Right lobe of liver (tissue), 6 donors: Measurements from ENCODE around the gene KDM4B. TPM values are rescaled to one million over a fixed set of nuclear protein-coding genes. Genes with fewer than 3 reads are reported as not detected.

Experiments used
- ATAC-seq, 4 donors: fragments of 200-7000 bp; cut with Tn5 transposase; one replicate each; pipeline ENCODE4 v1.9.1; 2020; ENCODE audit warnings: mild to moderate bottlenecking in 4 of 4, moderate library complexity in 4 of 4
- DNase-seq, 3 donors: peaks; one replicate each; pipeline ENCODE4 v3.0.0-alpha.2; 2020
- H3K27ac ChIP-seq, 3 donors: fragments of 200-600 bp; one replicate each; pipeline ENCODE4 v1.8.0; 2022
- H3K27me3 ChIP-seq, 2 donors: fragments of 200-600 bp; one replicate each; pipeline ENCODE4 v1.8.0; 2022
- H3K36me3 ChIP-seq, 4 donors: fragments of 200-600 bp; sonication (generic) in 1 of 4; one replicate each; pipeline versions ENCODE4 v1.5.1 to v1.8.0; 2017 to 2022; ENCODE audit warnings: control low read depth in 1 of 4
- H3K4me1 ChIP-seq, 4 donors: fragments of 200-600 bp; sonication (generic) in 1 of 4; one replicate each; pipeline versions ENCODE4 v1.5.1 to v1.8.0; 2017 to 2022; ENCODE audit warnings: control low read depth in 1 of 4
- H3K4me3 ChIP-seq, 3 donors: fragments of 200-600 bp; one replicate each; pipeline ENCODE4 v1.8.0; 2022
- H3K9me3 ChIP-seq, 4 donors: fragments of 200-600 bp; sonication (generic) in 1 of 4; one replicate each; pipeline versions ENCODE4 v1.5.1 to v1.8.0; 2017 to 2022; ENCODE audit warnings: control low read depth in 1 of 4
- POLR2A ChIP-seq: fragments of 450-650 bp; IDR thresholded peaks from one replicate; pipeline ENCODE4 v1.6.1; 2017; ENCODE audit warnings: antibody characterized with exemption, mild to moderate bottlenecking
- WGBS: methylation state at CpG from one replicate; pipeline ENCODE4 v1.1.6; 2018; ENCODE audit warnings: low coverage, low lambda C conversion rate; ENCODE audit not compliant: insufficient coverage; ENCODE audit errors: missing lambda C conversion rate; 5-methylcytosine and 5-hydroxymethylcytosine counted together
- intact Hi-C, 2 donors: fragments of 100-400 bp; cut with DNase I; formaldehyde crosslinking; loops; one replicate each; pipeline versions ENCODE4 v1.11.2 to v1.14.1; 2022
- total RNA-seq, 6 experiments: library from RNA; depleted of rRNA in 2 of 6; stranded (reverse); fragments of >200 nt in 2 of 6; fragmentation: NEBNext Ultra II Directional in 3 of 6; extraction: Animal tissue kit (Norgen Biotek cat#: 25700) in 3 of 6; gene quantifications; one replicate each; pipeline versions ENCODE4 v1.1.0 to v1.2.4, GENCODE V29; 2016 to 2023
- TF ChIP-seq, protein P1 (sequence below), 4 donors: fragments of 200-600 bp in 3 of 4; fragments of 450-650 bp in 1 of 4; IDR thresholded peaks; one replicate each; pipeline versions ENCODE4 v1.5.1 to v1.8.0; 2016 to 2022; ENCODE audit warnings: antibody characterized with exemption in 4 of 4, mild to moderate bottlenecking in 2 of 4
- donor health status: DM: no; HTN: yes; CAD: no.
- donor health status: DM: no; HTN: no; CAD: no.
- donor health status: DM: no; HTN: no; CAD: no.
- donor health status: DM: no; HTN: yes; CAD: no.
- donor health status: DM: no; HTN: yes; CAD: no.

The KDM4B gene
- total RNA-seq, 6 experiments from 2014 or later = 14.2 to 36.9 (median 29.1) TPM

- no CpG with 5 or more reads among the region's 13 CpGs for whole genome bisulfite sequencing
- intact Hi-C loops = loop anchor here in 1 of 2 donors (10.0 kb wide), 1 partner anchor 102 kb away; no protein-coding TSS in a partner anchor
- ATAC-seq (no peak), DNase-seq (no peak)
- no peaks in the 10 kb centered on the region for H3K9me3 ChIP-seq
- H3K27me3 ChIP-seq = no peaks in the 10 kb centered on the region
- no peak overlapping the region for H3K27ac ChIP-seq
- H3K36me3 ChIP-seq = peaks cover 0 to 15% (median 0%) of the 10 kb centered on the region in 4 donors
- no peak overlapping the region for H3K4me3 ChIP-seq
- H3K4me1 ChIP-seq = peaks cover 0 to 20% (median 8%) of the 10 kb centered on the region in 4 donors
- TF ChIP-seq POLR2A = no peak
- TF ChIP-seq, protein P1, sequence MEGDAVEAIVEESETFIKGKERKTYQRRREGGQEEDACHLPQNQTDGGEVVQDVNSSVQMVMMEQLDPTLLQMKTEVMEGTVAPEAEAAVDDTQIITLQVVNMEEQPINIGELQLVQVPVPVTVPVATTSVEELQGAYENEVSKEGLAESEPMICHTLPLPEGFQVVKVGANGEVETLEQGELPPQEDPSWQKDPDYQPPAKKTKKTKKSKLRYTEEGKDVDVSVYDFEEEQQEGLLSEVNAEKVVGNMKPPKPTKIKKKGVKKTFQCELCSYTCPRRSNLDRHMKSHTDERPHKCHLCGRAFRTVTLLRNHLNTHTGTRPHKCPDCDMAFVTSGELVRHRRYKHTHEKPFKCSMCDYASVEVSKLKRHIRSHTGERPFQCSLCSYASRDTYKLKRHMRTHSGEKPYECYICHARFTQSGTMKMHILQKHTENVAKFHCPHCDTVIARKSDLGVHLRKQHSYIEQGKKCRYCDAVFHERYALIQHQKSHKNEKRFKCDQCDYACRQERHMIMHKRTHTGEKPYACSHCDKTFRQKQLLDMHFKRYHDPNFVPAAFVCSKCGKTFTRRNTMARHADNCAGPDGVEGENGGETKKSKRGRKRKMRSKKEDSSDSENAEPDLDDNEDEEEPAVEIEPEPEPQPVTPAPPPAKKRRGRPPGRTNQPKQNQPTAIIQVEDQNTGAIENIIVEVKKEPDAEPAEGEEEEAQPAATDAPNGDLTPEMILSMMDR (IDR thresholded peaks at IDR 0.05) = no peak
These were observed 83.6 kb downstream of the KDM4B start for GRCh38 chr19:5052515-5052914.

- Histone ChIP-seq H3K27ac (no peak overlapping the region), H3K9me3 (no peaks in the 10 kb centered on the region), H3K4me3 (no peak overlapping the region), H3K27me3 (no peaks in the 10 kb centered on the region), H3K36me3 (peaks cover 0 to 13% (median 0%) of the 10 kb centered on the region in 4 donors), H3K4me1 (peaks cover 0 to 20% (median 8%) of the 10 kb centered on the region in 4 donors)
- 80% methylated on average over 1 of the region's 16 CpGs for WGBS
- no peak for TF ChIP-seq POLR2A
- TF ChIP-seq, protein P1 (IDR thresholded peaks at IDR 0.05) = no peak
- DNase-seq (no peak), ATAC-seq (no peak)
- intact Hi-C loops = loop anchor here in 1 of 2 donors (10.0 kb wide), 1 partner anchor 102 kb away; no protein-coding TSS in a partner anchor
These were observed 84.1 kb downstream of the KDM4B start for GRCh38 chr19:5052945-5053485.

GRCh38 chr19:5053661-5054060, 84.7 kb downstream of the KDM4B start:
- no peak for DNase-seq
- Histone ChIP-seq H3K9me3 (no peaks in the 10 kb centered on the region), H3K36me3 (peaks cover 0 to 13% (median 0%) of the 10 kb centered on the region in 4 donors)

GRCh38 chr19:5054551-5055456, 85.9 kb downstream of the KDM4B start:
- TF ChIP-seq, protein P1 (IDR thresholded peaks at IDR 0.05) = no peak
- TF ChIP-seq POLR2A = no peak
- Histone ChIP-seq H3K9me3 (no peaks in the 10 kb centered on the region), H3K4me3 (no peak overlapping the region), H3K27ac (peak overlapping the region; percentile 43 to 63 (median 51)), H3K36me3 (peaks cover 0 to 13% (median 0%) of the 10 kb centered on the region in 4 donors), H3K4me1 (peaks cover 0 to 20% (median 8%) of the 10 kb centered on the region in 4 donors), H3K27me3 (no peaks in the 10 kb centered on the region)
- DNase-seq (peak; percentile 72 to 88 (median 78)), ATAC-seq (peak; percentile 79 to 90 (median 84))
- intact Hi-C loops = loop anchor here in 1 of 2 donors (10.0 kb wide), 1 partner anchor 100 kb away; no protein-coding TSS in a partner anchor
- WGBS = 39% methylated on average over 12 of the region's 35 CpGs

More at GRCh38 chr19:5053661-5054060, 84.7 kb downstream of the KDM4B start:
- no peak overlapping the region for H3K4me3 ChIP-seq
- no peak for TF ChIP-seq POLR2A
- TF ChIP-seq, protein P1 (IDR thresholded peaks at IDR 0.05) = no peak
- ATAC-seq = no peak
- H3K4me1 ChIP-seq = peaks cover 0 to 20% (median 8%) of the 10 kb centered on the region in 4 donors
- H3K27me3 ChIP-seq = no peaks in the 10 kb centered on the region
- intact Hi-C loops = loop anchor here in 1 of 2 donors (10.0 kb wide), 1 partner anchor 101 kb away; no protein-coding TSS in a partner anchor
- no peak overlapping the region for H3K27ac ChIP-seq
- WGBS = 60% methylated on average over 2 of the region's 11 CpGs
